HCEC 1CT (cell line): ENCODE measurements around the gene PAK5.

Experiments
- DNase-seq: peaks from one replicate; pipeline ENCODE4 v3.0.0-alpha.2; 2017

The PAK5 gene

GRCh38 chr20:9838378-9839295, at the start of gene PAK5:
TSS of gene PAK5 (minus strand) at chr20:9839076. CDS start at chr20:9644328, 194,748 bp downstream.
- no peak for DNase-seq

DNA sequence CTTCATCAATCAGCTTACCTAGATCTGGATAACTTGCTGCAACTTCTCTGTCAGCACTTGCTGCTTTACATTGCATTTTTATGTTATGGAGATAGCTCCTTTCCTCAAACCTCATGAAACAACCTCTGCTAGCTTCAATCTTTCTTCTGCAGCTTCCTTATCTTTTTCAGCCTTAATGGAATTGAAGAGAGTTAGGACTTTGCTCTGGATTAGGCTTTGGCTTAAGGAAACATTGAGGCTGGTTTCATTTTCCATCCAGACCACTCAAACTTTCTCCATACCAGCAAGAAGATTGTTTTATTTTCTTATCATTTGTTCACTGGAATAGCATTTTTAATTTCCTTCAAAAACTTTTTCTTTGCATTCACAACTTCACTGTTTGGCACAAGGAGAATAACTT, 48.8 kb upstream of the PAK5 start:
- DNase-seq, result no peak

GRCh38 chr20:9886227-9886626, 47.4 kb upstream of the PAK5 start:
- peak; percentile 45 for DNase-seq

GRCh38 chr20:9884666-9885065, 45.8 kb upstream of the PAK5 start:
- DNase-seq, result peak; percentile 7

GRCh38 chr20:9884061-9884460, 45.2 kb upstream of the PAK5 start:
- DNase-seq, result no peak

GRCh38 chr20:9877932-9878495, 39.1 kb upstream of the PAK5 start:
- DNase-seq, result peak; percentile 5

- no peak for DNase-seq
Measured at GRCh38 chr20:9867196-9867980, 28.5 kb upstream of the PAK5 start.

- DNase-seq, result no peak
Measured at GRCh38 chr20:9852566-9852965, 13.7 kb upstream of the PAK5 start.

GRCh38 chr20:9839626-9840025, 750 bp upstream of the PAK5 start:
- DNase-seq, result no peak

DNA sequence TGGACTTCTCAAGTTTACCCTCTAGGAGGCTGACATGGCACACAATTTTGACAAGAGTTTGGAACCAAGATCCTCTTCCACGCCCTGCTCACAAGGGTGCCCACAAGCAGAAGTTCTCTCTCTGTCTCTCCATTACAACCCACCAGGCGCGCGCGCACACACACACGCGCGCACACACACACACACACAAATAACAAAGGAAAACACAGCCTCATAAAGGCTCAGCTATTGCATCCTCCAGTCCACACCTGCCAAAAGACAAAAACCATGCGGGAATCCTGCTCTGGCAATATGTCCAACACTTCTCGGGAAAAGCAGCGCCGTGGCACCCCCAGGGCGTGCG, 870 bp downstream of the PAK5 start:
- no peak for DNase-seq

GRCh38 chr20:9837634-9838033, 1.2 kb downstream of the PAK5 start:
- no peak for DNase-seq

DNA sequence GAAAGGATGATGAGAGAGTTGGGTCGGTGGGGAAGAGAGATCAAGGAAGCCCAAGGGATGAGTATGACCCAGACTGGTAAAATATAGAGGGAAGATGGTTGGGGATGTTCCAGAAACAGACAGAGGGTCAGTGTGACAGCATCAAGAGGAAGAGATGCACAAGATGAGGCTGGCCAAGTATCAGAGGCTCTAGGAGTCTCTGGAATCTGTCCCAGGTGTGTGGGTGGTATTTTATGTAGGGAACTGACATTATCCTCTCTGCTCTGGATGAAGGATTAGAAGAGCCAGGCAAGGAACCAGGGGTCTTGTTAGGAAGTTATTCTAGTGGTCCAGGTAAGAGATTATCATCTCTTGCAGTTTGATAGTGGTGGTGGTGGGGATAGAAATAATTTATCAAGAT, 3.6 kb downstream of the PAK5 start:
- no peak for DNase-seq

DNA sequence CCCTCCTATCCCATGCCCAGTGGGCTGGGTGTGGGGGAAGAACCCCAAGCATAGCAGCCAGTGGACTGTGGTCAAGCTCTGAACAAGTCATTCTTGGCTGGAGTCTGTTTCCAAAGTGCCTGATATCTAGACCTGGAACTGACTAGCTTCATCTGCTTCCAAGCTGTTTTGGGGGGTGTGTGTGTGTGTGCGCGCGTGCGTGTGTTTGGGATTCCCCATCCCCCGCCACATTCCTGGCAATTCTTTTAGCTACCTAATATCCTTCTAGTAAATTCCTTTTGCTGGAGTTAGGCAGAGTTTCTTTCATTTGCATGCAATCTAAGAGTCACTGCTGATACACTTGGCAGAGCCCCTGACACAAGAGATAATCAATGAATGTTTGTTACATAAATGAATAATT, 7.8 kb downstream of the PAK5 start:
- no peak for DNase-seq

- no peak for DNase-seq
Measured at GRCh38 chr20:9829835-9830234, 9.0 kb downstream of the PAK5 start.

DNA sequence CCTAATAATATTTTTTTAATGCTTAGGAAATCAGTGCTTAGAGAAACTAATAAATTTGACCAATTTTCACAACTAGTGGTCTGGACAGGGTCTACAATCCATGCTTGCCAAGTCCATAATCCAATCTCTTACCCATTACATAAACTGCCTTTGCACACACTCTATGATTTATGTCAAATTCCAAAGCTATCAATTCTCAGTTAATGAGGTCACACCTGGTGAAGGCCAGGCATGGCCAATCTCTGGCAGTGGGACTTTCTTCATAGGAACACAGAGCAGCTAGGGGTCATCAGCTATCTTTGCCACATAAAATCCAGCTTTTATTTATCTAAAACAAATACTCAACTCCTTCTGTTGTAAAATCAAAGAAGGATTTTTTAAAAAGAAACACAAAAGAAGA, 21.2 kb downstream of the PAK5 start:
- no peak for DNase-seq

DNA sequence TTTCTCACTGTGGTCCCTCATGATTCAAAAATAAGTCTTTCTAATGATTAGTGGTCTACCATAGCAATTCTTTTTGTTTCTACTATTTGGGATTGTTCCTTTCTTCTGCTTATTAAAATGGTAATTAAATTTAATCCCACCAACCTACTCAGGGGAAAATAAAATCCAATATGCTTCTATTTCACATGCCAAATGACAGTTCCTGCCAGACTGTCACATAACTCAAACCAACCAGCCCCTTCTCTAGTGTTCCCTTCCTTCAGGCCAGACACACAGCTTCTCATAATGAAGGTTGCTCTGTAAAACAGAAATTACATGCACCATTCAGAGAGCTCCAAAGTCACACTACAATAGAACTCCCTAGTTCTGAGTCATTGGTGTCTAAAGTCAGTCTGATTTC, 23.2 kb downstream of the PAK5 start:
- no peak for DNase-seq

GRCh38 chr20:9810738-9811137, 28.1 kb downstream of the PAK5 start:
- DNase-seq, result no peak

DNA sequence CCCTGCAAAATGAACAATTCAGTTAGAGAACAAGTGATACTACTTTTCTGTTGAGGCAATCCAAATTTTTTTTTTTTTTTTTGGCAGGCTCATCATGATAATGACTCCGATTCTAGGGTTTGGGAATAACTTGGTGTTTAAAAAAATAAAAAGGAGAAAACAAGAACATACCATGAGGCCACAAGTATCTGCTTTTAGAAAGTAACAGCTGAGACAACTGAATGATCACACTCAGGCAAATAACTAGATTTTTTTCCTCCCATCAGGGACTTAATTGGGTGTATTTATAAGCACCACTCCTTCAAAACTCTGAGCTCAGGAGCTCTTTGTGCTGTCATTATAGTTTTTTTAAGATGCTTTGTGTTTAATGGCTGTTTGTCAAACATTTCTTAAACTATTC, 29.6 kb downstream of the PAK5 start:
- no peak for DNase-seq

DNA sequence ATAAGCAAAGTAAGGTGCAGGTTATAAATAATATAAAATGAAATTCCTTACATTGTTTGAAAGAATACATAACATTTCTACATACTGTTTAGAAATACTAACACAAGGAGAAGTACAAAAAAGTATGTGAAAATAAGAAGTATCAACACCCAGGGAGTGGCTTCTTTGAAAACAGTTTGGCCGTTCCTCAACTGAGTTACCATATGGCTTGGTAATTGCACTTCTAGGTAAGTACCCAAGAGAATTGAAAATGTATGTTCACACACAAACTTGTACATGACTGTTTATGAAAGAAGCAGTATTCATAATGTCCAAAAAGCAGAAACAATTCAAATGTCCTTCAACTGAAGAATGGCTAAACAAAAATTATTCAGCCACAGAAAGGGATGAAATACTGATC, 30.7 kb downstream of the PAK5 start:
- no peak for DNase-seq

DNA sequence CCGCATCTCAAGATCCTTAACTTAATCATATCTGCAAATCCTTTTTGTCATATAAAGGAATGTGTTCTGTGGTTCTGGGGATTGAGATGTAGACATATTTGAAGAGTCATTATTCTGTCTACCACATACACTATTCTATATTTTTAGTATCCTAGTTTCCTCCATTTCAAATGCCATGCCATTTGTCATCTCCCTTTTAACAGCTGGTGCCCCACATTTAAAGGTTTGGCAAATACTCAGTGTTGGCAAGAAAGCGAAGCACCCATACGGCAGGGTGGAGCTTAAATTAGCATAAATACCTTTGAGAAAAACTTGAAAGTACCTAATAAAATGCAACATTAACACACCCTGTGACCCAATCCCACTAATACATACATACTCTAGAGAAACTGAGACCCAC, 31.7 kb downstream of the PAK5 start:
- no peak for DNase-seq

DNA sequence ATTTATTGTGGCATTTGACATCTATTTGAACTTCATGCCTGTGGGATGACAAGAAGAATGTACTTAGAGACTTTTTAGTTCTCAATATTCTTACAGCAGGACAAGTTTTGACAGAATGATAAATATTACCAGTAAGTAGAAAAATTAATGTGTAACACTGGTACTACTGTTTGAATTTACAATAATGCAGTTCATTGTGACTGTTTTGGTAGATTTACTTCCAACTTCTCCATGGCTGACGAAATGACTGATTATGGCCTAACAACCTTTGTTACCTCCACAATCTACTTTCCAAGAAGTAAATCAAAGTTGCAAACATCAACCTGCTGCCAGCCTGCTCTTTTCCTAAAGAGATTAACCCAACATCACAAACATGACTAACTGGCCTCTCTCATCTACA, 38.5 kb downstream of the PAK5 start:
- DNase-seq, result no peak

DNA sequence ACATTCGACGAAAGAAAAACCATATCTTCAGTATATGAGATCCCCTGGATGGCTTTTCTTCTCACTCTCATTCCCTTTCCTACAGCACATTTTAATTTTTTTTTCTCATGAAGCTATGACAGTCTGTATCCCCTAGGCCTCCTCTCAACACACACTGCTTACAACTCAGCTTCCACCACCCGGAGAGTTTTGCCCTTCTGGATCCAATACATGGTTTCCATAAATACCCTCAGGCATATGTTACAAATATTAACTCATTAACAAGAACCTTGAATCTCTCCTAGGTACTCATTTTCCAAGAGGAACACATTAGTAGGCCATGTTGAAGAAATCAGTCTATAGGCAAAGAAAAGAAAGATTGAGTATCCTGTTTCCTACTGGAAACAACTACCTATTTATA, 44.0 kb downstream of the PAK5 start:
- DNase-seq, result no peak

DNA sequence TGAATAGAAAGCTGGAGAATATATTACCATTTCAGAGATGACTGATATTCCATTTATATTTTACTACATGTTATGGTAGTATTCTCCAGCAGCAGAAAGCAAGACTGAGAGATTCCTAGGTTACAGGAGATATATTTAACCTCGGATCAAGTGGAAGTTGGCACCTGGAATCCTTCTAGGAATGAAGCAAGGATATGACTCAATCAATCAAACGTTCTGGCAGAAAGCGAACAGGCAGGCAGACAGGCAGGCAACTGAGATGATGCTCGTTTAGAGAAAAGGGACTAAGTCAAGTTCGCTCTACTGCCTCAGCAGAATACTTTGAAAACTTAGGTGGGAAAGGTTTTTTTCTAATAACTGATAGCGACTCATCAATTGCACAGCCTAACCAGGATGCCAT, 46.2 kb downstream of the PAK5 start:
- no peak for DNase-seq

GRCh38 chr20:9789131-9789530, 49.7 kb downstream of the PAK5 start:
- no peak for DNase-seq
